CD4-positive, alpha-beta T cell treated with Interleukin-6 for 4 hours (primary cell): ENCODE results near the gene SYT9.

Source experiments
- DNase-seq: peaks from one replicate; pipeline ENCODE4 v3.0.0-alpha.2; 2020; ENCODE audit warnings: mixed read lengths

SYT9 gene

DNA sequence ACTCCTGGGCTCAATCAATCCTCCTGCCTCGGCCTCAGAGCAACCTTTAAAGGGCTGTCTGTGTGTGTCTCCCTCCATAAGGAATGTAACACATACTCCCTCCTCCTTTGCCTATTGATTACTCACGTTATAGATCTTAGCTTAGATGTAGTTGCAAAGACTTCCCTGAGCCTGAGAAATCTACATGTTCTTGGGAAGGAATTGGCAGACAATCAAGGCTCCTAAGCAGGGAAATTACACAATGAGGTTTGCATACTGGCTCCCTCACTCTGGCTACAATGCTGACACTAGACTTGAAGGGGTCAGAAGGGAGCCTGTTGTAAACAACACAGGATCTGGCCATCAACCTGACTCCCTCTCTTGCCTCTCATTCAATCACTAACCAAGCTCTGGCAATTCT, 228.4 kb downstream of the SYT9 start:
- no peak for DNase-seq

DNA sequence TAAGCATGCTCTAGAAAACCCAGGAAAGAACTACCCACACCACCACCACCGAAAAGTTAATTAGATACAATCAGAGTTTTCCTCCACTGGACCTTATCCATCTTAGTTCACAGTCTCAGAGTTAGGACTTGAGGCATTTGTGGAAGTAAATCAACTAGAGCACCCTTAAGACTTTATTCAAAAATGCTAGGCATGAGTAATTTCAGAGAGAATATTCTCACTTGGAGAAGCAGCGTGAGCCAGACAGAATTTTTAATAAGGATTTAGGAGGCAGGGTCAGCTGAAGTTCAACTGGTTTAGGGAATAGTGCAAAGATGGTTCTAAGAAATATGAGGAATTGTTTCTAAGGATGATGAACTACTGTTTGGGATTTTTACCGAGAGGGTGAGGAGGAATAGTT, 232.4 kb downstream of the SYT9 start:
- no peak for DNase-seq

DNA sequence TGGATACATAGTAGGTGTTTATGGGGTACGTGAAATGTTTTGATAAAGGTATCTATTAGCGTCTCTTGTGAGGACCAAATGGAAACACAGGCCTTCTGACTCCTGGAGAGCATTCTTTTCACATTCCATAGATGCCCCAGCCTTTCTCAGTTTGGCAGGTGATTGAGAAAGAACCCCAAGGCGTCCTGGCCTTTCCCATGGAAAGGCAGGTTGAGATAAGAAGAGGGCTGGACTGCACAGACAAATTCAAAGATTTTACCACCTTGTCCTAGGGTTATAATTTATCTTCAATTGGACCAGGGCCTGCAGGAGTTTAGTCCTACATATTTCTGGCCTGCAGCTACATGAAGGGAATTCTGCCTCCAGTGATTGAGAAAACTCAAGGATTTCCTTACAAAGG, 232.9 kb downstream of the SYT9 start:
- DNase-seq: no peak

DNA sequence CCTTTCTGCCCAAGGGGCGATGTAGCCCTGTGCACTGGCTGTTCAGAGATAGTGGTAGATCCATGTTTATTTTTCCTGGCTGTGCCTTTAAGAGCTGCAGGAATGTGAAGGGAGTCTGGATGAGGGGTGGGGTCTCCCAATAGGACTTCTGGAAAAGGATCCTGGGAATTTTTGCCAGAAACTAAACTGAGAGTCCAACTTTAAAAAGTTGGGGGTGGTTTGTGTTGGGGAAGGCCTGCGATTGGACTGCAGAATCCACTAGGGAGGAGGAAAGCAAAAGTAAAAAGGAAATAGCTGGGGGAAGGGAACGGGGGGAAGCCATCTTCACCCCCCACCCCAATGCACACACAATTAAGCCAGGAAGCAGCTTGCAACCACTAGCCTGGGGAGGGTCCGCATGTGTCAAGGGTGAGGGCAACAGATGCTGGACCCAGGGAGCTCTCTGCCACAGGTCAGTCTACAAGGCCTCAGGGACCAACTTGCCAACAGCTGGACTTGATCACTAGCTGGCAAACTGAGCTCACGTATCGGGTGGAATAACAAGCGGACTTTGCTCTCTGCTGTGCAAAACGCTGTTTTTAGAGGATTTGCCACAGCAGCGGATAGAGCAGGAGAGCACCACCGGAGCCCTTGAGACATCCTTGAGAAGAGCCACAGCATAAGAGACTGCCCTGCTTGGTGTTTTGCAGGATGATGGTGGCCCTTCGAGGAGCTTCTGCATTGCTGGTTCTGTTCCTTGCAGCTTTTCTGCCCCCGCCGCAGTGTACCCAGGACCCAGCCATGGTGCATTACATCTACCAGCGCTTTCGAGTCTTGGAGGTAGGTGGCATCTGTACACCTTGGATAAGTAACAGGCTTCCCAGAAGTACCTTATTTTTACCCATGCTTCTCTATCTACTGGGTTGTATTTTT, 233.7 kb downstream of the SYT9 start, which contains the start of gene OLFML1:
Gene OLFML1 (plus strand): TSS at position 321 of the 912 bp plus-strand sequence. CDS start 370 bp downstream, at position 691.
- no peak for DNase-seq

DNA sequence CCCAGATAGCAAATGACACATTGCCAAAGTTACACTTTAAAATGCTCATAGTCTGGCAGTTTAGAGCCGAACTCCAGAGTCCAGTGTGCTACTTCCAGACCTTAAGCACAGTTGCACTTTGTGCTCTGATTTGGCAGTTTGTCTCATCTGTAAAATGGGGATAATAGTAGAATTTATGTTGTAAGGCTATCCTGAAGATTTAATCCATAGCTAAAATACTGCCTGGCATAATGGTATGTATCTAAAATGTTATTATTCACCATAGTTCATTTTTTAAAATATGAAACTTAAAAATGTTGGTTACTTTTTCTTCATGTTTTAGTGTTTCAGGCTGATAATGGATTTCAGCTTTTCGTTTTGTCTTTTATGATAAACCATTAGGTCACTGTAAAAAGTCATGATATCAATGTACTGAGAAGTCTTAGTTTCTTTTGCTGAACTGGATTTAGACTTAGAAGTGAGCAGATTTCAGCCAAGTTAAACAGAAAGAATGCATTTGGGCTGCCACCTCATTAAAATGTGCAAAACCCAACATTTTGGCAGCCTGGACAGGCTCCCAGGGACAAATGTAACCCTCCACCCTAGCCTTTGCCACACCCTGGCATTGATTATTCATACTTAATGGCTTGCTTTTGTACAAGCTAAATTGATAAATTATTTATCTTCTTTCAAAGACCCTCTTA, 234.5 kb downstream of the SYT9 start:
- no peak for DNase-seq

DNA sequence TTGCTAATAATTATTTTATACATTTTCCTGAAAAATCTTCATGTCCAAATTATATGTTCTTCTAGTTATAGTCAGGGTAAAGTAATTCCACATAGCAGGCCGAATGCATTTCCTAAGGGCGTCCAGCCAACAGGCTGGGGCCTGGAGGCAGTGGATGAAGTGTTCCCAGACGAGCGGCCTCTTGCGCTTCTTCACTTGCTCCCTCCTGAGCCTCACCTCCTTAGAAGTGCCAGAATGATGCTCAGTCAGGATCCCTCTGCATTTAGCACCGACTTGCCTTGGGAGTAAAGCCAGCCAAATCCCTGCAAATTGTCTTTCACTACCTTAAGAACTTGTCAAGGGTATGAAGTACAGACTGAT, 235.1 kb downstream of the SYT9 start:
- no peak for DNase-seq

DNA sequence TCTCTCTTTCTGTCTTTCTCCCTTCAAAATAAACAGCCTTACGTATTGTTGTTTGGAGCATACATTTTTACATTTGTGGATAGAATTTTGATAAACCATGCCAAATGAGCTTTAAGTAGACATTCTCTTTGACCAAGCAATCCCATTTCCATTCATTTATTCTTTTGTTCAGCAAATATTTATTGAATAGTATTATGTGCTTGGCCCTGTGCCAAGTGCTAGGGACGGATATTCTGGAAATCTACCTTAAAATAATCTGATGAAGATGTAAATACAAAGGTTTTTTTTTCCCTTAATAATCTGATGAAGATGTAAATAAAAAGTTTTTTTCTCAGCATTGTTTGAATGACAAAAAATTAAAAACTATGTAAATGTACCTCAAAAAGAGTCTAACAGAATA, 235.7 kb downstream of the SYT9 start:
- no peak for DNase-seq

DNA sequence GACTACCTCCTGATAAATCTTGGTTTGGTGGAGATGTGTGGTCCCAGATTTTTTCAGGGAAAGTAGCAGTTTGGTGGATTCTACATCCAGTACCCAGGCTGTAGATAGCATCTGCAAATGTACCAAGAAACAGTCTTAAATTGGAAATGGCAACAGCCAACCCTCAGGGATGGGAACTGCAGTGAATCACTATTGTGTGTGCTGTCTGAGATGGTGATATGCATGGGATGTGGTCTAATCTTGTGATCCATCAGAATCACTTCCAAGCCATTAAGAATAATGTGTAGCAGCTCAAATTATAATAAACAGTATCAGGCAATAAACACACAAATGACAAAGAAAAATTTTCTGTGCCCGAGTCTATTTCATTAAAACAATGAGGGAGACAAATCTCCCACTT, 237.0 kb downstream of the SYT9 start:
- no peak for DNase-seq

DNA sequence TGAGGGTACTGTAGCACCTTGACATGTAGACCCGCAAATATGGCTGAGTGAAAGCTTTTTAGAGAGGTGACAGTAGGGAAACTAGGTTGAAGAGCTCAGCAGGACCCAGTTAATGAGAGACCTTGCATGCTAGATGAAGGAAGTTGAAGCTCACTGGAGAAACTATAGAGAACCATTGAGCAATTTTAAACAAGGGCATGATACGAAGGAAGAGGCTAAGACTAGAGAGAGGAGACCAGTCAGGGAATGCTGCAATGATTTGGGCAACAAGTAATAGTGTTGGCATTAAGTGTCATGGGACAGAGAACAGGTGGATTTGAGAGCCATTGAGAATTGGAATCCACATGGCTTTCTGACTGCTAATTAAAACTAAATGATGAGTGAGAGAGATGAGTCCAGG, 237.7 kb downstream of the SYT9 start:
- no peak for DNase-seq

DNA sequence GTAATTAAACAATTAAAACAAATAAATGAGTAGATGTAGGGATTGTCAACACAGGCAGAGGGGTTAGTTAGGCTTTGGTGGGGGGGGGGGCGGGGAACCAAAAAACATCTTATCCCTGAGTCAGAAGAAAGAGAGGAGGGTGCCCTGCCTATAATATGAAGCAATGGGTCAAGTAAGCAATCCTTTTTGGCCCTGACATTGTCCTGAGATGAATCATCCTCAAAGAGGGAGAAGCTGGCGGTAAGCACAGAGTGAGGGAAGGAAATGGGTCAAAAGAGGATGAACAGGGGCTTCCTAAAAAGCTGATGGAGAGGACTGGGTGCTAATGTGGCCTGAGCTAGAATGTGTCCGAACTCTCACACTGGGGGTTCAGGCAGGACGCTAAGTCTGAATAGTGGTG, 238.3 kb downstream of the SYT9 start:
- DNase-seq: no peak

DNA sequence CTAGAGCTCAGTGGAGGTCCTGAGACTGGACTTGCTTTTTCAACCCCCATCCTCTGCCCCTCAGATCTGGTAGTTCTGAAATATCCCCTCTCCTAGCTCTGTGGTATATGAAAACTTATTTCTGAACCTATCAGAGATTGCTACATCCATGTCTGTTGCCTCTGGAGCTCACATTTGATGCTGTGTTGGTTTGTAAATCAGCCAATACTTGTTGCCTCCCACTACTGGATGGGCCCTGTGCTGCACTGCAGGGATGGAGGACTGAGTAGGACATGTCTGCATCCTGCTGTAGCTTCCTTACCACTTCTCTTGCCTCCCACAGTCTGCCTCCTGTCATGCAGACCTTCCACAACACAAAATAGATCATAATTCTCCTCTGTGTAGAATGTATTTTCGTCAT, 238.8 kb downstream of the SYT9 start:
- no peak for DNase-seq

DNA sequence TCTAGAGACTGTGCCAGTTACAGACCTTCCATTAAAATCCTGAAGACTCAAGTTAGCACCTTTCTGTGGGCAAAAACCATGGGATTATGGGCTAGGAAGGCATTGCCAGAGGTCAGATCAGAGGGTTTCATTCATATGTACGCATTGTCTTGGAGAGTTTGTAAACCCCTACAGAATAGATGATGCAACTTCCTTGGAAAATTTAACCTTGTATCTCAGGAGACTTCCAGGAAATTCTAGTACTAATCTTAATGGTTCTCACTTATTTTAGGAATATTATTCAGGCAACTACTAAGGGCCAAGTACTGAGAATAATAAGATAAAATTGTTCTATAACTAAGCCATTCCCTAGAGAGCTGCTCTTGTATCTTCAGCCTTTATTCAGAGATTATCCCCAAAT, 240.5 kb downstream of the SYT9 start:
- DNase-seq: no peak

DNA sequence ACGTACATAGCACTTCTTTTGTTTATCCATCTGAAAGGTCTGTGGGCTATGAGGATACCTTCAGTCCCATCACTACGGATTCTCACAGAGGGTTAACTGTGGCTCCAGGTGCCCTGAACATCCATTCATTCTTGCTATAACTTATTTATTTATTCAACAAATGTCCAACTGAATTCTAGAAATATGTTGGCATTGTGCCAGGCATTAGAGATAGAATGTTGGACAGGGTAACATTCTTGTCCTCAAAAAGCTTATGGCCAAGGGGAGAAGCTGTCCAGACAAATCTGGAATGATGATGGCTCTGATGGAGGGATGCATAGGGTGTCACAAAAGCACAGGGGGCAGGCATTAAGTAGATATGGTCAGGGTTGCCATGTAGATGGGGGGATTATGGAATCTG, 242.0 kb downstream of the SYT9 start:
- no peak for DNase-seq

DNA sequence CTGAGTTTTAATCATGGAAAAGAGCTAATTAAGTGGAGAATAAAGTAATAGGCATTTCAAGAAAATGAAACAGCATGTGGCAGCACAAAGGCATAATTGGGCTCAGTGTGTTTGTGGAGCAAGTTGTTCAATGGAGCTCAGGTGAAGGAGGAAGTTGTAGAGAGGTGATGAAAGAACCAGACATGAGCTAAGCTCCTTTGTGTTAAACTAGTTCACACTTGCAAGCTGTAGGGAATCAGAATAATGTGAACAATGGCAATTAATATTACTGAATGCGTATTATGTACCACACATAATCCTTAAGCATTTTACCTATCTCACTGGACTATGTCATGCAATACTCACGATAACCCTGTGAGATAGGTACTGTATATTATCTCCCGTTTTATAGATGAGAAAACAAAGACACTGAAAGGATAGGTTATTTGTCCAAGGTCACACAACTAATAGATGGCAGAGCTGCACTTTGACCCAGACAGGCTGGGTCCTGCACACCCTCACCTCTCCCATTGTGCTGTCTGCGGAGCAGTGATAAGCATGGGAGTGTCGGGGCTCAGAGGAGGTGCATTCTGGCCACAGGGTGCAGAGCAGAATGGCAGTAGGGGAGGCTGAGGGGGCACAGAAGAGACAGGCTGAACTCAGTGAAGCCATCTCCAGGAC, 242.5 kb downstream of the SYT9 start:
- no peak for DNase-seq

DNA sequence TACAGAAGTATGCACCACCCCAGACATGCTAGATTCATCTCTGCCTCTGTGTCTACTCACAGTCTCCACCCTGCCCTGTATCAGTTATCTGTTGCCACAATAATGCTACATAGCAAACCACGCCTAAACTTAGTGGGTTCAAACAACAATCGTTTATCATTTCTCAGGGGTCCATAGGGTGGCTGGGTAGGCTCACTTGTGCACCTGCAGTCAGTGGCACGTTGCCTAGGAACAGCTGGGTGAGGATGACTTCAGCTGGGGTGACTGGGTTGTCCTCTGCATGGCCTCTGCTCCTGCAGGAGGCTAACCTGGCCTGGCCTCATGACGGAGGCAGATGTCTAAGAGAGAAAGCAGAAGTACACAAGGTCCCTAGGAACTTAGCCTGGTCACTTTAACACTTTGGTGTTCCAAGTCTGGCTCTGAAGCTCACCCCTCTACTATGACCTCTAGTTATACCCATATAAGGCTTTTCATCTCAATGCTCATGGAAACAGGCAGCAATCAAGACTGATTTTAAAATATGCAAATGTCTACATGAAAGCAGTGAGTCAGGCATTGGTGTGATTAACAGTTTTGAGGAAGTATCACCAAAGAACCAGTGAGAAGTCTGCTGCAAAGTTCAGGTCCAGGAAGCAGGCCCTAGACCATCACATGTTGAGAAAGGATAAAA, 244.3 kb downstream of the SYT9 start:
- no peak for DNase-seq

DNA sequence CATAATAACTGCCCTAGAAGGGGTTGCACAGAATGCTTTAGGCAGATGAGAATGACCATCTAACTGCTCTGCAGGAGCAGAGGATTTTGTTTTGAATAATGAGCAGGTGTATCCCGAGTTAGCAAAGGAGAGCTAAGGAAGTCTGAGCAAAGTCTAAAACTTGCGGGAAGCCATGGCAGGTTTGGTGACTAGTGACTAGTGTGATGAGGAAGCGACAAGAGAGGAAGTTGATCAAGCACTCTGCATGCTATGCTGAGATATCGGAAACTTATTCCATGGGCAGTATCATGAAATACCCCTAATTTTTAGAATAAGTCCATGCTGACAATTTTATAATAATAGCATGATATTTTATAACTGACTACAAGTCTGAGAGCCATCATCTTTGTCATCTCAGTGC, 246.5 kb downstream of the SYT9 start:
- no peak for DNase-seq

DNA sequence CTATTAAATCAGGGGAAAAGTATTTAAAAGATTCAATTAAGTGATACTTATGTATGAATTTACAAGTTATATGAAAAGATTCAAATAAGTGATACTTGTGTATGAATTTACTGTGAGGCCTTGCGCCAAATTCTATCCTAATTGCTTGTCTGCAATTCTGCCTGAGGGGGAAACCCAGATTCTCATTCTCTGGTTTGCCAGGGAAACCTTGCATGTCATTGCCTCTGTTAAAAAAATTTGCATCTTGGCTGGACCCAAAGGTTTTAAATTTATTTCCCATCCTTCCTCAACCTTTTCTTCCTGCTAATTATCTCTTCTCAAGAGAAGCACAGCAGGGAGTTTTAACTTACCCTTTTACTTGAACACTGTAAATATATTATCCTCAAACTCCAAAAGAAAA, 247.4 kb downstream of the SYT9 start:
- DNase-seq: no peak

DNA sequence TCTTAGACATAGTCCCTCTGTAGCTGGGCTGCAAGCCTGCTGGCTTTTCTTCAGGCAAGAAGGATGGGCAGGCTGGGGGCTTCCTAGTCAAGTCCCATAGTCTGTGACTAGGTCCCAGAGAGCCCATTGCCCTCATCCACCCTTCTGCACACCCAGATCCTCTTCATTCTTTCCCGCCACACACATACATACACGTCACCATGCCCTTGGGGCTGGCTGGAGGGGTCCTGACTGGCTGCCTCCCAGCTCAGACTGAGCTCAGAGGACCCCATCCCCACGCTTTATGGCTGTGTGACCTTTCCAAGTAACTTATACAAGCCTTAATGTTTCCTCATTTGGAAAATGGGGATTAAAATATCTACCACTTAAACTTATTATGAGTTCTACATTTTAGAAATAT, 248.5 kb downstream of the SYT9 start:
- DNase-seq: no peak

DNA sequence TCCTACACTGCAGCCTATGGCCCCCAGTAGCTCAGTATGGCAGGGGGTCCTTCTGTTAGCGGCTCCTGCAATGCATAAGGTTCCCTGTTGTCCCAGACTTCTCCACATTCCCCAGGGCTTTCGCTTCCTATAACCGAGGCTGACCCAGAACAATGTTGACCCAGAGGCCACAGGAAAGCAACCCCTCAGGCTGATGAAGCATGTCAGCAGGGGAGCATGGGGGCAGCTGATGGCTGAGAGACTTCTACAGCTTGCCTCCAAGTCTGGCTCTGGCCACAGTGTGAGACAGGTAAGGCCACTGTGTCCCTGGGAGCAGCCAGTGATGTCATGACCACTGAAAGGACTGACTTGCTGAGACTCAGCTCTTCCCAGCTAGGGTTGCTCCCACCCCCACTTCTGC, 249.5 kb downstream of the SYT9 start:
- DNase-seq: no peak

DNA sequence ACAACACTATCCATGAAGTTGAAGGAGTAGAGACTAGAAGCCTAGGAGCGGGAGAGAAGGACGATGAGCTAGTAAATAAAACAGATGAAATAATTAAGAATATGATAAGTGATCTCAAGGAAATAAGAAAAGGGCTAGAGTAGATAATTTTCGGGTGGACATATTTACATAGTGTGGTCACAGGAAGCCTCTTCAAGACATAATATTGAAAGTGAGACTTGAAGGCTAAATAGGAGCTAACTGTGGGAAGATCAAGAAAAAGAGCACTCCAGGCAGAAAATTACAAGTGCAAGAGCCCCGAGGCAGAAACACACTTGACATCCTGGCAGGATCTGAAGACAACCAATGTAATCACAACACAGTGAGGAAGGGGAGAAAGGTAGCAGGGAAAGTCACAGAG, 250.2 kb downstream of the SYT9 start:
- no peak for DNase-seq

DNA sequence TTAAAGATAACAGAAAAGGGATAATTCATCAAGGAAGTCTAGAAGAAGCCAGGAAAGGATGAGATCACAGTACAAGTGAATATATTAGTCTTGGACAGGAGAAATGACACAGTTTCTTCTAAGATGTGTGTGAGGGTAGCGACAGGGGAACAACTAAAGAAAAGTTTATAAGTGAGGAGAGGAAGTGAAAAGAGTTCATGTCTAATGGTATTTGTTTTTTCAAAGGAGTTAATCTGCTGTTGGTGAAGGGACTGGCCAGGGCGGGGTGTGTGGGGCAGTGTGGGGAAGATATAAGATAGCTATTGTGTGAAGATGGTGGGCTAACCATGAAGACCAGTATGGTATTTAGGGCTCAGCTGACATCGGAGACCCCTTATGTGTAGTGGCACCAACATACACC, 254.5 kb downstream of the SYT9 start:
- no peak for DNase-seq

DNA sequence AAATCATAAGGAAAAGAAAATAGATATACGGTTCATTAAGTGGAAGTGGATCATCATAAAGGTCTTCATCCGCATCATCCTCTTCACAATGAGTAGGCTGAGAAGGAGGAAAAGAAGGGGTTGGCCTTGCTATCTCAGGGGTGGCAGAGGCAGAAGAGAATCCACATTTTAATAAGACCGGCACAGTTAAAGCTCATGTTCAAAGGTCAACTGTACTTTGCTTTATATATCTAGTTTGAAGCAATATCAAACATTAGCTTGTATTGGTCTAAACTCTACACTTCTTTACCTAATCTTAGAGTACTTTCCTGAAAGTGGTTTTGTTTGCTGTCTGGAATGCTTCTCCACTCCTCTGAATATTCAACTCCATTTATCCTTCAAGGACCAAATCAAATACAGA, 256.4 kb downstream of the SYT9 start:
- DNase-seq: no peak

DNA sequence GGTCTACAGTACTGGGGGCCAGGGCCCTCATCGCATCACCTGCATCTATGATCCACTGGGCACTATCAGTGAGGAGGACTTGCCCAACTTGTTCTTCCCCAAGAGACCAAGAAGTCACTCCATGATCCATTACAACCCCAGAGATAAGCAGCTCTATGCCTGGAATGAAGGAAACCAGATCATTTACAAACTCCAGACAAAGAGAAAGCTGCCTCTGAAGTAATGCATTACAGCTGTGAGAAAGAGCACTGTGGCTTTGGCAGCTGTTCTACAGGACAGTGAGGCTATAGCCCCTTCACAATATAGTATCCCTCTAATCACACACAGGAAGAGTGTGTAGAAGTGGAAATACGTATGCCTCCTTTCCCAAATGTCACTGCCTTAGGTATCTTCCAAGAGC, 258.3 kb downstream of the SYT9 start:
- DNase-seq: no peak
